Stromal cell of bone marrow (primary cell): ENCODE measurements around the gene SCAPER.

ENCODE experiments used
- DNase-seq: peaks from one replicate; pipeline ENCODE4 v3.0.0-alpha.2; 2012; ENCODE audit warnings: low read depth

SCAPER gene

DNA sequence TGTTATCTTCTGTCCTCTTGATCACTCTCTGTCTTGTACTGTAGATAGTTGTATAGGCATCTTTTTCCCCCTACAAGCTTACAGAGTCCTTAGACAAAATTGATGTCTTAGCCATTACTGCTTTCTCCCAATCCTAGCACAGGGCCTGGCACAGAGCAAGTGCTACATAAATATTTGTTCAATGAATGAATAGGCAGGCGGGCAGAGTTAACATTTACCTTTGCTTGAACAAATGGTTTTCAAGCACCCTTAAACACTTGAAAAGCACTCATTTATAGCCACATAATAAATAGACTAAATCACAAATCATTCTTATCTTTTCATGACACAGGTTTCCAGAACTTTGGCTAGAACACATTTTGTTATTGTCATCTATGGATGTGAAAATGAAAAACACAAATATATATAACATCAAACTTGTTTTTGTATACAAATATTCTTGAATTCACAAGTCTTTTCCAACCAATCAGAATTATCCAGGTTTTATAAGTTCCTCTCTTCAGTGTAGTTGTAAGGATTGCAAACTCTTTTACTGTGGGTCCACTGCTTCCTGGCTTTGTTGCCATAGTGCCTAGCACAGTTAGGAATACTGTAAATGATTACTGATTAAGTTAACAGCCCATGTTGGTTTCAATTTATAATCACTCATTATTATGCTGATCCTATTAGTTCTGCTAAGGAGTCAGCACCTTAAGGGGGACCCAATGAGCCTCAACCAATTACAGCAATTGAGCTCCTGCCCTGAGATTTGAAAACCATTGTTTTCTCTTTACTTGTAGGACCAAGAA lies 506.6 kb downstream of the SCAPER start:
- no peak for DNase-seq

DNA sequence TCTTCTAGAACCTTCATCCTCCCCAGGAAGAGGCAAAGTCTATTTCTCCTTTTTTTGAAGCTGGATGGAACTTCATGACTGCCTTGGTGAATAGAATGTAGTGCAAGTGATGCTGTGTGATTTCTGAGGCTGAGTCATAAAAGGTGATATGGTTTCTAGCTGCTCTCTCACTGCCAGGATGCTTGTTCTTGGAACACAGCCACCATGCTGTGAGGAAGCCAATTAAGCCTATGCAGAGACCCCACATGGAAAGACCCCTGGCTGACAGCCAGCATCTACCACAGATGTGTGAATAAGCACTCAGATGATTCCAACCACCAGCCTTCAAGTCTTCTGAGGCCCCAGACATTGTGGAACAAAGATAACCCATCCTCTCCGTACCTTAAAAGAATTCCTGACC lies 511.5 kb downstream of the SCAPER start:
- DNase-seq = no peak

DNA sequence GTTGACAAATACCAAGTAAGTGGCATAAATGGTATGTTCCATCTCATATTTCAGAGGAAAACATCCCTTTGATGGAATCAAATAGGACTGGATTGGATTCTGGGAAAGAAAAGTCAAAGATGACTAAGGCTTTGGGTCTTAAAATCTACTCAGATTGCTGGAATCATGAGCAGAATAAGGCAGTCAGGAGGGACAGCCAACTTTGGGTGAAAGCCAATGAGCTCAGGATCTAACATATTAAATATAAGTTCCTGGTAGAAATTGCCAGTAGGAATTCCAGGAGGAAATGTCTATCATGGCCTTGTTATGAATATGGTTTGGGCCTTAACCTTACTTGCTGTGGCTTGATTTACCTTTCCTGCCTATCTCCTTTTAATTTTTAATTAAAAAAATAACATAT lies 513.3 kb downstream of the SCAPER start:
- DNase-seq = peak; percentile 22

DNA sequence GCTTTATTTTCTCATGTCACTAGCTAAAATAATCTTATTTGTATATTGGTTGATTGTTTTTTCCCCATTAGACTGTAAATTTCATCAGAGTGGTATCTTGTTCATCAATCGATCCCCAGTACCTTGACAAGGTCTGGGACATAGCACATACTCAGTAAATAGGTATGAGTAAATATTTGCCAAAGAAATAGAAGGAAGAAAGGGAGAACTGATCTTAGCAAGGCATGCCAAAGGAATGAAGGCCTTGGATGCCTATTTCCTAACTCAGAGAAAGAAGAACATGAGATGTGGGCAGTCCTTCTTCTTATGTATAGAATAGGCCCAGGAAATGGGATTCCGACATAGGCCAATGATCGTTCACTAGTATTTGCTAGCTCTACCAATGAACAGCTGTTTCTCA lies 513.8 kb downstream of the SCAPER start:
- no peak for DNase-seq

DNA sequence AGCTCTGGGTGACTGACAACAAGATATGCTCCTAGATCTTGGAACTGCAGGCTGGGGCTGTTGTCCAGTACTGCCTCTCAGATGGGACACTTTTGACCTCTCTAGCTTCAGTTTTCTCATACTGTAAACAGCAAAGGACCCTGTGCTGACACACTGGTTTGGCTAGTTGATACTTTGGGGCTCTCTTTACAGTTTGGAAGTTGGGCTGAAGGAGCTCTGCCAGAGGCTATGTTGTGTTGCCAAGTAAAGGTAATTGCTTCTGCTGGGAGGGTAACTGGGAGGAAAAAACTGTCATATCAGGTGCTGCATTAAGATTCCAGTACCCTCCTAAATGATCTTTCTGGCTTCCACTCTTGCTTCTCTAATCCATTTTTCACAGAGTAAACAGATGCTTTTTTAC lies 514.6 kb downstream of the SCAPER start:
- DNase-seq = no peak

DNA sequence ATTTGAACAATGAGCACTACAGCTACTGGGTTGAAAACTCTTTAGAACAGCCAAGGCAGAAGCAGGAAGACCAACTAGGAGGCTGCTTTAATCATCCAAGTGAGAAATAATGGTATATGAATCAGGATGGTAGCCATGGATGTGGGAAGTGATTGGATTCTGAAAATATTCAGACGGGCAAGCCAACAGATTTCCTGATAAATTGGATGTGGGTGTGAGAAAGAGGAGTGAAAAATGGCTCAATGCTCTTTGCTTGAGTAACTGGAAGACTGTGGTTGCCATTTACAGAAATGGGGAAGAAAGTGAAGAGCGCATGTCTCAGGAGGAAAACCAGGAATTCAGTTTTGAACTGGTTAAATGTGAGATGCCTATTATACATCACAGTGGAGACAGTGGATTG lies 518.2 kb downstream of the SCAPER start:
- no peak for DNase-seq

DNA sequence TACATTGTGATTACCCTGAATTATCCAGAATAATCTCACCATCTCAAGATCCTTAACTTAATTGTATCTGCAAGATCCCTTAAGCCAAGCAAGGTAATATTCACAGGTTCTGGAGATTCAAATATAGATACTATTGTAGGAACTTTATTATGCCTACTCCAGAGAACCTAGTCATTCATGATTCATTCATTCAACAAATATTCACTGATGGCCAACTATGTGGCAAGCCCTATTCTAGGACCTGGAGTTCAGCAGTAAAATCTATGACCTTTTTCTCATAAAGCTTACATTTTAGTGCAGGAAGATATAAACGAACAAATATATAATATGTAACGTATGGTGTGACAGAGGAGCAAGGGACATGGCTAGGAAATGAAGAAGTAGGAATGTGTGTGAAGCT lies 519.0 kb downstream of the SCAPER start:
- no peak for DNase-seq

DNA sequence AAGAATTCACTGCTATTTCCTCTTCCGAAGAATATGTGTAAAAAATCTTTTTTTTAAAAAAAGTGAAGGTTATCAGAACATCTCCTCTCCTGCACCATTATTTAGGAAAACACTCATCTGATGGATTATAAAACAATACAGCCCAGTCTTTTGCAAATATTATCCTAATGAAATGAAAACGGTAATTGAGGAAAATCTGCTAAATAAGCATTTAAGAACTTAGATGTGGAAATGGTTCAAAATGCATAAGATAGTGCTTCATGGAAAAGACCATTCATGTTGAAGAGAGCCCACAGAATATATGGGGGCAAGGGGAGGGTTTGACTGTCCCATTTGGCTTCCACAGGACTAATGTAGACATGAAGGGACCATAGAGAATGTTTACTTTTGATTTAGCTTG lies 520.7 kb downstream of the SCAPER start:
- no peak for DNase-seq

DNA sequence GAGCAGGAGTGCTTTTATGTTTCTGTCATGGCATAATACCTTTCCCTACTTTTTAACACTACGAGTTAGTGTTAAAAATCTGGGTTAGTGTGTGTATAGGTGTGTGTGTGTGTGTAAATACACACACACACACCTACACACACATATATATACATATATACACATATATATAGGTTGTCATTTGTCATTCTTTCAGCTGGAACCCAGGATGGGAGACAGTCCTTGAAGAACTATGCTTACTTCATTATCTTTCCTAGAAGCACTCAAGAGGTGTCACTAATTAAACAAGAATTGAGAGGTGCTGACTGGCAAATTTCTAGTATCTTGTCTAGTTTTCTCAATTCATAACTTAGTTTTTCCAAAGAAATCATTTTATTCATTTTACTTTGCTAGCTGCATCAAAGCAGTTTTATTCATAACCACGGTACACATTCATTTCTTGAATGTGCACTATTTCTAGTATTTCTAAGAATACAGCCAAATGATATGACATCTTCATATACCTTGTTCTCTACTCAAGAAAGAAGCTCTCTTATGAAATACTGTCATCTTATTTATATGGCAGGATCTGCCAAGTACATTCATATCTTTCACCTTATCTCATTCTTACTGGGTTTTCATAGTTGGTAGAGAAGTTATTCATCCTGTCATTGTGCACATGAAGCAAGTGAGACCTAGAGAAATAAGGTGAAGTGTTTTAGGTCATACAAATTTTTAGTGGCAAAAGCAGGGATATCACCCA lies 522.0 kb downstream of the SCAPER start:
- DNase-seq = no peak

DNA sequence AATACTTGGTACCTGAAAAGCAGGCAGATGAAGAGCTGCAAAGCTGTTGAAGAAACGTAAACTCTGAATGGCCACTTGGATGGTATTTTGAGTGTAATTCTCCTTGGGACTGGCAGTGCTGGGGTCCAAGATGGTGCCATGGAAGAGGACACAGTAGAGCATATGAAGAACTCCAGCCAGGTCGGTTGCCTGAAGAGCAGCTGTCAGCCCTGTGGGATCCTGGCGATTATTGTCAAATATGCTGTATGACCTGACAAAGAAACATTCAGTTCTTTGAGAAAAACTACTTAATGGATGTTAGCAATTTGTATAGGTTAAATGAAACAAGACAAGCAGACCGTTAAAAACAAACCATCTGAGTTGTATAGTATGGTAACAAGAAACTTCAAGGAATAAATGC lies 523.8 kb downstream of the SCAPER start:
- no peak for DNase-seq

DNA sequence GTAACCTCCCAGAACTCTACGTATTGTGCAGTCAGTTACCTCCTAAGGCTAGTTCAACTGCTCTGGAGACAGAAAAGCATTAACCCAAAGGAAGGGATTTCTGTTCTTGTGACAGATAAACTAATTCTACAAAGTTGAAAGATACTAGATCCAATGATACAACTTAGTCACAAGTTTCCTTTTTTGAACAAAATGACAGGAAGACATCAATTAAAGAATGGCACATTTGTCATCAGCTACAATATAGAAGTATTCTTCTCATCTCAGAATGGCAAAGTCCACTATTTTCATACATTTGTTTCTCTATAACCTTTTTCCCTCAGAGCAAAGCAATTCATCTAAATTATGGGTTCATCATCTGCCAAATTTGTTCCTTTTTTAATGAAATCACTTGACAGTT lies 524.9 kb downstream of the SCAPER start:
- DNase-seq = no peak

DNA sequence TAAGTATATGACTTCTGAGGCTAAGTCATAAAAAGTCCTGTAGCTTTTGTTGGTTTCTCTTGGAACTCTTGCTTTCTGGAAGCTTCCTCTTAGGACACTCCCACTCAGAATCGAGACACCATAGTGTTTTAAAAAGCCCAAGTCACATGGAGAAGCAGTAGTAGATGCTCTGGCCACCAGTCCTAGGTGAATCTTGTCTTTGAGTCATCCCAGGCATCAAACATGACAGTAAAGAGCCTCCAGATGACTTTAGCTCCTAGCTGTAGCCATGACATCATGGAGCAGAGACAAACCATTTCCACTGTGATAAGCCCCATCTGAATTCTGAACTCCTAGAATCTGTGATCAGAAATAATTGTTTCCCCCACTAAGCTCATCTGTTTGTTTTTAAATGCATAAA lies 526.4 kb downstream of the SCAPER start:
- DNase-seq = no peak

DNA sequence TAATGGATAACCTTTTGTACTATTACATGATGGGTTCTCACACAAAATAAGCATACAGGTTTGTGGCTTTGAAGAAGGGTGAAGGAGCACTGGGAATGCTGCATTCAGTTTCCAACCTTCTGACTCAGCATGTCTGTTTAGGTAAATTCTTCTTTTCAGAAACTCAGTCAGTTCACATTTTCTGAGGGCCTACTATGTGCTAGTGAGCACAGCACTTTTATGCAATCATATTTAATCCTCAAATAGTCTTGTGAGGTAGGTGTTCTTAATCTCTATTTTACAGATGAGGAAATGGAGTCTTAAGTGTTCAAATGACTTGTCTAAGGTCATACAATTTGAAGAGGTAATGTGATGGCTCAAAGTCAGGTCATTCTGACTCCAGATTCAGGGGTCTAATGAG lies 527.4 kb downstream of the SCAPER start:
- no peak for DNase-seq

DNA sequence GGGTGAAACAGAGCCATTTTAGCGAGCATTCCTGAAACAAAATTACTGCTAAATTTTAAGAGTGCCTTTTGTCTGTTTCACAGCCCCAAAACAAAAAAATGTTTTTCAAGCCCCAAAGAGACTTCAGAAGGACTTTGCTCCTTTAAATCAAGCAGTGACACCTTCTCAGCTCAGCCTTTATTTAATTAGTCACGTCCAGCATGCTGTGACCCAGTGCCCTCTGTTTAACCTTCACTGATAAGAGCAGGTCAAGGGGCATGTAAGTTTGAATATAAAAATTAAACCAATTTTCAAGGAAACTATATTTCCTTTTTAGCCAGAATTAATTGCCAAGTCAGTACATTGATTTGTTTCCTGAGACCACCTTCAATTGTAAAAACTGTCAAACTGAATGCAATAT lies 527.9 kb downstream of the SCAPER start:
- DNase-seq = no peak

DNA sequence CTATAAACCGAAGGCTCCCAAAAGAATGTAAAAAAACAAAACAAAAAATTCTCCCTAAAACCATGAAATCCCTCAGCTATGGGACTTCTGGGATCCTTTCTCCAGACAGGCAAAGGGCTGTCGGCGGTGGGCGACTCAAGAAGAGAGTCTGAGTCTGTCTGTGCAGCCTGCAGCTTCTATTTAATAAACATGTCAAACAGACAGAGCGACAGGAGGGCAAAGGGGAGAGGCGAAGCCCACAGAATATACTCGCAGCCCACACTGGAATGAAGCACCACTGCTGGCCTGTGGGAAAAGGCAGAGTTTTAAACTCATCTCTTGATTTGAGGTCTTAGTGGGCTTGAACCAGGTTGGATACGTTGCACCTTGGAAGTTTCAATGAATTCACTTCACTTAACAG lies 528.3 kb downstream of the SCAPER start:
- no peak for DNase-seq

DNA sequence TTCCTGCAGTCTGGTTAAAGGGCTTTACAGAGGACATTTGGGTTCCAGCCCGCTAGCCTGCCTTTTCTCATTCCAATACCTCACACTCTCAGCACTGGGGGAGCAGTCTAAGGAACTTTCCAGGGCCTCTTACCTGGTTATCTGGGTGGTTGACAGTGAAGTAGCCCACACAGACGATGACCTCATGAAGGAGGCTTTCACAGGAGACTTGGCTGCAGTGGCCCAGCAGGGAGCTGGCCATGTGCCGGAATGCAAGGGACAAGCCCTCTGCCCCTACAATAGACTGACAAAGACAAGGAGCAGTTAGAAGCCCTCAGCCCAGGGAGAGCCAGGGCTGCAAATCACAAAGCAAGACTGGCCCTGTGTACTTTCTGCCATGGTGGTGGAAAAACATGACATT lies 529.1 kb downstream of the SCAPER start:
- DNase-seq = no peak

DNA sequence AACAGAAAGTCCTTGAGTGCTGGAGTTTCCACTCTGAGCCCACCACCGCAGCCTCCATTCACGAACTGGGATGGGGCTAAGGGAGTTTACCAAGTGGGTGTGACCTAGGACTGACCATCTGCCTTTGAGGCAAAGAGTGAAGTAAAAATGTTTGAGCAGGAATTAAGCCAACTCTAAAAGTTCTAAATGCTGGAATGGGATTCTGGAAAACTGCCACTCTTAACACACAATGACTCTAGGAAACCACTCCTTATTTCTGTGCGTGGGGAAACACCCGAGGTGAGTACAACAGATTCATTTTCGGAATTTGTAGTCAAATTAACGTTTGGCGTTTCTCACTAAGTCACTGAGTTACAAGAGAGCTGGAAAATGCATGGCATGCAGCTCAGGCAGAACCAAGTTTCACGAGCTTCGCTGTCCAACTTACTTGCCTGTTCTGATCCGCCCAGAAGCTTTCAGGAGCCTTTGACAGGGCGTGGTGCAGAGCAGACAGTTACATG lies 537.0 kb downstream of the SCAPER start:
- DNase-seq = no peak

DNA sequence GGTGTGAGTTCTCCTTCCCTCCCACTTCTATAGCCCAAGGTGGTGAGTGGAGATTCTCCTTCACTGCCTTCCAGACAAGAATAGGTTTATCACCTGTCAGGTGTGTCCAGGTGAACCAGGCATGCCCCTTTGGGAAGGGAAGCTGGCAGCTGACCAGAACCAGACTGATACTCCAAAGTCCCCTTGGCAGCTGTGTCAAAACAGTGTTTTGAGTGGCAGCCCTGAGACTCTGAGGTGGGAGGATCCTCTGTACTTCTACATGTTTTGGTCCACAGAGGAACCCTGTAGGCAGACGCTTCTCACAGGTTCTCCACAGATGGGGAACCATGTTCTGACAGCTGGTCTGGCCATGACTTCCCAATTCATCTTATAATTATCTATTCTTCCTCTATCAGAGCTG lies 538.4 kb downstream of the SCAPER start:
- DNase-seq = no peak

DNA sequence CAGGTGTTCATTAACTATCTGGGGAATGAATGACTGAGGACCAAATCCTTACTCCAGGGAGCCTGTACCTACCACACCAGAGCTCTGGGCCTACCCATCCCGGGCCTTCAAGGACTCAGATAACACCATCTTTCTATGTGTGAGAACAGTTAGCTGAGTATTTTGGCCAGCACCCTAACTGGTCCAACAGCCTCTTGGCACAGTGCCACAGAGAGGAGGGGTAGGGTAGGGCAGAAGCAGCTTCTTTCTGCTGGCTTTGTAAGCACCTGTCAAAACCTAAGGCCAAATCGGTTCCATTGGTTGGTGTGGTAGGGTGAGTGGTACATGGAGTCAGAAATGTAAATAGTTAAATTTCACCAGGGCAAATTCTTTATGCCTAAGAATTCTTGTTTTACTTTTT lies 541.9 kb downstream of the SCAPER start:
- DNase-seq = no peak

DNA sequence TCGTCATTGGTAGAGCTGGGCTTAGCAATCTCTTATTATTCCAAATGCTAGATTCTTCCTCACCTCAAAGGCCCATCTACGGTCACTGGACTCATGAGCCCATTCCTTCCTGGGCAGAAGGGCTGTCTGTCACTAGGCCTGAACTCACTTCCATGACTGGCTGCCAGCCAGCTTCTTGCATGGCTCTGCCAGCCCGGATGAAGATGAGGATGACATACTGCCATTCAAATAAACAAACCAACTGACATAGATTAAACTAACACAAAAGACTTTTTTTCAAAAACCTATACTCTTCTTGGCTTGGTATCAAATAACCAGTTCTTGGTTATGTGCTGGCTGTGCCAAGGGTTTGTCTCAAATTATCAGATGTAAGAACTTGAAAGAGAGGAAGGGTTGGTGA lies 544.7 kb downstream of the SCAPER start:
- DNase-seq = no peak

DNA sequence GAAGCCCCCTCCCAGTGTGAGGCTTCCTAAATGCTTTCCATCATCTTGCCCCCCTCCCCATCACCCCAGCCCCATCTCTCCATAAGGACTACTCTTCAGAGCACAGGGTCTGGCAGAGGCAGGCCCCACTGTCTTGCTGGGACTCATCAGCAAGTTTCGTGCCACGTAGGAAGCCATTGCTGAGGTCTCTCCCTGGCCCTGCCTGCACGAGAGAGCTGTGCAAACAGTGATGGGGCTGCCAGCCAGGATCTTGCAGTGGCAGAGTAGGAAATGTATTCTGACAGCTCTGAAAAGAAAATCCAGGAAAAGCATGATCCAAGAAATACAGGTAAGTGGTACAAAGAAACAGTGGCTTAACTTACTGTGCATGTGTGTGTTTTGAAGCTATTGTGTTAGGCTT lies 546.0 kb downstream of the SCAPER start:
- no peak for DNase-seq

DNA sequence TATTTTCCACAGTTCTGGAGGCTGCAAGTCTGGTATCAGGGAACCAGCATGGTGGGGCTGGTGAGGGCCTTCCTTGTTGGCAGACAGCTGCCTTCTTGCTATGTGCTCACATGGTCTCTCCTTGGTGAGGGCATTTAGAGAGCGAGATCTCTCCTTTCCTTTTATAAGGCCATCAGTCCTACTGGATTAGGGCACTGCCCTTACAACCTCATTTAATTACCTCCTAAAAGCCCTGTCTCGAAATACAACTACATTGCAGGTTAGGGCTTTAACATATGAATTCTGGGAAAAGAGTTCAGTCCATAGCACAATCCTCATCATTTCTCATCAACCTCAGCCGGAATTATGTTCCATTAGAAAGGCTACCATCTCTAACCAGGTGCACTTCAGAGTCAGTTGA lies 546.7 kb downstream of the SCAPER start:
- no peak for DNase-seq

DNA sequence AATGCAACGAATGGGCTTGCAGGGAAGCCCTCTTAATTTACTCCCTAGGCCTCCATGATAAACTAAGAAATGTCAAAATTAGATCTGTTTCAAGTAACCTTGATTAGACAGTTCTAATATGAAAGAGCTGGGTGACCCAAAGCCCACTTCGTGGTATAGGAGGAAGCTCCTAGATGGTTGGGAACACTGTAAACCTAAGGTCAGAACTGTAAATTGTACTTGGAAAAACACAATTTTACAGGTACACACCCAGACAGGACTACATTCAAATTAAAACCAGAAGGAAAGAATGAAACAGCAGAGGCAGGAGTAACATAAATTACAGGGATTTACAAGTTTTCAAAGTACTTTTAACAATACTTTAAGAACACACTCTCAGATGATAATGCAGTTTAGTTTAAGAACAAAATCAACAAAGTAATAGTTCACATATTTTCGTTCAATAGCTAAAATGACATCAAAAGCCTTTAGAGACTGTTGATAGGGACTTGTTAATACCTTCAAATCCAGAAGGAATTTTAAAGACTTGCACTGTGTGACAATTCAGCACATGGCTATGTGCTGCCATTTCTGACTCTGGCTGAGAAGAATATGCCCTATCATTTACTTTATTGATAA lies 550.2 kb downstream of the SCAPER start:
- DNase-seq = no peak
